Activated CD4-positive, alpha-beta T cell treated with anti-CD3 and anti-CD28 coated beads, Interleukin-2, Interleukin-6, amounts not matched to agents 100 ng/mL and 50 ng/mL, durations not matched to agents 16 hours and 8 hours (primary cell): ENCODE data around the gene CALY.

Source experiments
- DNase-seq: peaks from one replicate; pipeline ENCODE4 v3.0.0-alpha.2; 2020

CALY gene

GRCh38 chr10:133365461-133366129 lies 28.9 kb upstream of the CALY start:
- DNase-seq, result no peak

- no peak for DNase-seq
Observed at GRCh38 chr10:133364645-133365431, 28.1 kb upstream of the CALY start.

- no peak for DNase-seq
Observed at GRCh38 chr10:133362846-133363245, 26.1 kb upstream of the CALY start.

GRCh38 chr10:133361773-133362441 lies 25.2 kb upstream of the CALY start:
- DNase-seq, result no peak

- no peak for DNase-seq
Observed at GRCh38 chr10:133361227-133361626, 24.5 kb upstream of the CALY start.

DNA sequence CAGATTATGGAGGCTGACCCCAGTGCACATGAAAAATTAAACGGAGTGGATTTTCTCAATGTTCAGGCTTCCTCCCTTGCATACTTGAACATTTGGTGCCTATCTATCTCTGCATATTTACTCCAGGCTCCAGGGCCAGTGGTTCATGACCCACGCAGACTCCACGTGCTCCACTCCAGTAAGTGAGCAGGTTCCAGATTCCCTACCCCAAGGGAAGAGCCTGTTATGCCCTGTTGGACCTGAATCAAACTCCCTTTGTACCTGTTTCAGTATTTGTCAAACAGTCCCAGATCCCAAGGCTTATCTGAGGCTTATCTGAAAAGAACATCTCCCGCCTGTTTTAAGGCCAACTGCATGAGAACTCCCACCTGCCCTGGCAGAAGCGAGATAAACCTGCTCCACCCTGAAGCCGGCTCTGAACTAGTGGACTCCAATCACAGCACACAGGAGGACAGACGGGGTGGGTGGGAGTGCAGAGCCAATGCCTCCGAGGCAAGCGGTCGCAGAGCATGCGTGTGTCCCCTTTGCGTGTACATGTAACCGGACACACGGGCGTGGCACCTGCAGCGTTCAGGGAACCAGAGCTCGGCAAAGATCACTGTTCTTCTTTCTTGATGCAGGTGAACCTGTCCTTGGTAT lies 23.4 kb upstream of the CALY start:
- no peak for DNase-seq

DNA sequence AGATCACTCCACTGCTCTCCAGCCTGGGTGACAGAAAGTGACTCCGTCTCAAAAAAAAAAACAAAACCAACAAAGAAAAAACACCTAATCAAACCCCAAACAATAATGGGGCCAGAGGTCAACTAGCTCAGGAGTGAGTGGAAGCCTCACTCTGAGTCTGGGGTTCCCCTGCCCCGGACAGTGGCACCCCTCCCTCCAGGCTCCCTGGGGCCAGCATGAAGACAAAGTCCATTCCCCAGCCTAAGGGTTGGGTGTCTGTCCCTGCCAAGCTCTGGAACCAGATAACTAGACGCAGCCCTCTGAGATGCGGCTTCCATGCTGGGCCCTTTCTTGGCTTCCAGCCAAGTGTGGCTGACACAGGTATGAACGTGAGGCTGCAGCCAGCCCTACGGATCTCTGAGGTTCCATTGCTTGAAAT lies 22.9 kb upstream of the CALY start:
- no peak for DNase-seq

- DNase-seq, result no peak
Observed at GRCh38 chr10:133358925-133359310, 22.2 kb upstream of the CALY start.

DNA sequence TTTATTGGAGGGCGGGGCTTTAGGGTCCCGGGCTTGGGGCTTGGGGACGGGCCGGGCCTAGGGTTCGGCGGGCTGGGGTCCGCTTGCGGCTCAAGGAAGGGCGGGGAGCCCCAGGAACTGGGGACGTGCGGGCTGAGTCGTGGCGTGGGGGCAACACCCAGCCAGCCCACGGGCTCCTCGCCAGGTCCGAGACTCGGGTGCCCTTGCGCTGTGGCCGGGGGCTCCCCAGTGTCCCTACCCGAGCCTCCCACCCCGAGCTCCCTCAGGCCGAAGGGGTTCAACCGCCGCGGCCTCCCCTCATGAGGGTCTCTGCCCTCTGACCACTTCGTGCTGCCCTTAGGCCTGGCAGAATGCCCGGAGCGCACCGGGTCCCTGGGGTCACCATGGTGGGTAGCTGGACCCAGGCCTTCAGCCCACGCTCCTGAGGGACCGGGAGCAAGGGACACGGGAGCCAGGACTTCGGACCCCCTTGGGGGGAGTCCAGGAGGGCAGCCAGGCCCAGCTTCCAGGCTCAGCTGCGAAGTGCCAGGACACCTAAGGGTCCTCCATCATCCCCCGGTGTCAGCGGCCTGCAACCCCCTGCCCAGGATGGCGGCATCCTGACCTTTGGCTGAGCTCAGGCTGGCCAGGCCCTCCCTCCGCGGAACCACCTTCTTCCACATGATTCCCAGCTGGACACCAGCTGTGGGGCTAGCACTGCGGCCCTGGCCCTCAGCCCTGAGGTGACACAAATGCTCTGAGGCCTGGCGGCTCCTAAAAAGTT lies 21.6 kb upstream of the CALY start:
- DNase-seq, result no peak

DNA sequence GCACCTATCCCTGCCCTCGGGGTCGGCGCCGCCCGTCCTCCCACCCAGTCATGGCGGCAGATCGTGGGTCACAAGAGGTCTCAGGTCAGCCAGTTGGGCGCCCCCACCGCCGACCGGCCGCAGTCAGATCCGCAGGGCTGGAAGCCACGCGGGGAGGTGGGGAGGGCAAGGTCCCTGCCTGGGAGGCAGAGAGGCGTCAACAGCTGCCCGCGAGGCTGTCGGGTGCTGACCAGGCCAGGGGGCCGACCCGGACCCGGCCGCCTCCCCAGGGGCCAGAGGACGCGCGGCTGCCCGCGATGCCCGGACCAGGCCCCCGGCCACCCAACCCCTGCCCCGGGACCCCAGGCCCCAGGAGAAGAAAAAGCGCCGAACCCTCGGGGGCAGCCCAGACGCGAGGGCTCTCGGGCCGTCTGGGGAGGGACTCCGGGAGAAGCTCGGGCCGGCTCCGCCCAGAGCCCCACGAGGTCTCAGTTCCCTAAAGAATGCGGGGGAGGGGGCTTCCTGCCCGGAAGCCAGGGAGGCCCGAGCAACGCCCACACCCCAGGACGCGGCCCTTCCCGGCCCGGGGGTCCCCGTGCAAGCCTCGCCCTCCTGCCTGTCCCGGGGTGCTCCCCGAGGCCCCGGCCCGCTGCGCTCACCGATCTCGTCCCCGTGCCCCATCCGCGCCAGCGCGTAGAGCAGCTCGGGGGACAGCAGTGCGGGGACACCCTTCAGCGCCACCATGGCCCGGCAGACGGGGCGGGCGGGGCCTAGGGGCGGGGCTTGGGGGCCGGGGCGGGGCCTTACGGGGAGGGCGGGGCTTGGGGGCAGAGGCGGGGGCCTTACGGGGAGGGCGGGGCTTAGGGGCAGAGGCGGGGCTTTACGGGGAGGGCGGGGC lies 20.8 kb upstream of the CALY start, which contains the start of gene FUOM:
TSS of gene FUOM (minus strand) at position 735 of the 877 bp plus-strand sequence. CDS start at position 723, 12 bp downstream.
- DNase-seq, result peak; percentile 72

GRCh38 chr10:133356549-133357284 lies 20.0 kb upstream of the CALY start:
- DNase-seq, result no peak

- no peak for DNase-seq
Observed at GRCh38 chr10:133355991-133356390, 19.3 kb upstream of the CALY start.

DNA sequence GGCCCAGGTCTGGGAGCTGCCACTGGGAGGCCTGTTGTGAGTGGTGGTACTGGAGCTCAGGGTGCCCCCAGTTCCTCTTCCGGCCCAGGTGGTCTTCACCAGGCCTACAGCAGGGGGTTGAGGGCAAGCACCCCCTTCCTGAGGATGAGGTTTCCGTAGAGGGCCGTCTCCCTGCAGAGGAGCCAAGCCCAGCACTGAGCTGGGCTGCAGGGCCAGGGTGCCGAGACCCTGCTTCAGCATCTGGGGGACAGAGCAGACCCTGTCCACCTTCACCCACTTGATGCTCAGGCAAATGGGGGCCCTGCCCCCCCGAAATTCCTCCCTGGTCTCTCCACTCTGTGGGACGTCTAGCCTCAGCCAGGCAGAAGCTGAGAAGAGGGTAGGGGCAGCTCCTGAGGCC lies 18.6 kb upstream of the CALY start:
- no peak for DNase-seq

DNA sequence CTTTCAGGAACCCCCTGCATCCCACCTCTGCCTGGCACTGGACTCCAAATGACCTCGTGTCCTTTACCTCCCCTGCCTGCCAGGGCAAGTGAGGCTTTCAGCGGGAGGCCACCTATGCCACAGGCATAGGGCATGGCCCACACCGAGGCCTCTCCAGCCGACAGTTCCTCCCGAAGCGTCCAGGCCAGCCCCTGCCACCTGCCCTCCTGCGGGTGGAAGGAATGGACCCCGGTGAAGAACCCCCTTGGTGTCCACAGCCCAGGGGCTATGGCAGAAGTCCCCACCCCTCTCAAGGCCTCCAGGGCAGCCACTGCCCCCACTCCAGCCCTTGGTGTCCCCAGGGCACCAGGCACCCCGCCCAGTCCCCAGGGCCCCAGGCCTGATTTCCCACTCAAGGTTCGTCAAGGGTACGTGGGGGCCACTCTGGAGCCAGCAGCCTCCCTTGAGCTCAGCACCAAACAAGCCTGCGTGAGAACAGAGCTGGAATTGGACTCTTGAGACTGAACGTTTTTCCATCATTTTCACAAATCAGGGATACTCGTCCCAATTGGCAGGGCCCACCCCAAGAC lies 18.1 kb upstream of the CALY start:
- DNase-seq, result no peak

GRCh38 chr10:133353988-133354605 lies 17.4 kb upstream of the CALY start:
- DNase-seq, result no peak

- no peak for DNase-seq
Observed at GRCh38 chr10:133353202-133353959, 16.7 kb upstream of the CALY start.

DNA sequence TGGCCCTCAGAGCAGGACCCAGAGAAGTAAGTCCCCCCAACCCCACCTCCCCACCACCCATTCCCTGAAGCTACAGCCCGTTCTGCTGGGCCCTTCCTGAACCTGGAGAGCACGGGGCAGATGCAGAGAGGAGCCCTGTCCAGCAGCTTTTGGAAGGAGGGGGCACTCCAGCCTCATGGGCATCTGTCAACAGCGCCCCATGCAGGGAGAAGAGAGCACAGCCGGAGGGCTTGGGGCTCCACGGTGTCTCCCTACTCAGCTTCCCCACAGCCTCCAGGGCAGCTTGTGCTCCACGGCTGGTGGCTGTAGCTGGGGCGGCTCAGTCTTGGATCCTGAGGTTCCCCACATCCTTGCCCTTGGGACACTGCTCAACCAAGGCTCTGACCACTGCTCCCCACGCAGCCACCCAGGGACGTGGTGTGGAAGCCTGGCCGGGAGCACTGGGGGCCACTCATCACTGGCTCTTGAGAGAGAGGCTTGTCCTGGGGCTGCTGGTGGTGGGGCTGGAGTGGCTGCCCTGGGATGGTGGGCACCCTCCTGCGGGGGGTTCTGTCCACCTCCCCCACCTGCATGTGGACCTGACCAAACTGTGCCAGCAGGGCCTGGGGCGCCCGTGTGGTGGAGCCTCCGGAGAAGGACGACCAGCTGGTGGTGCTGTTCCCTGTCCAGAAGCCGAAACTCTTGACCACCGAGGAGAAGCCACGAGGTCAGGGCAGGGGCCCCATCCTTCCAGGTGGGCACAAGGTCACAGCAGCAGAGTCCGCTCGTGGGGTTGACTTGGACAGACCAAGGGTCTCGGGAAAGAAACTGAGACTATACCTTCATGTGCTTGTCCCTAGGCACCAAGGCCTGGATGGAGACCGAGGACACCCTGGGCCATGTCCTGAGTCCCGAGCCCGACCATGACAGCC lies 15.0 kb upstream of the CALY start:
- DNase-seq, result no peak

- no peak for DNase-seq
Observed at GRCh38 chr10:133350950-133351329, 14.2 kb upstream of the CALY start.
